ENCODE data around the gene UBAP1. TPM values are rescaled to one million over a fixed set of nuclear protein-coding genes. Genes with fewer than 3 reads are reported as not detected.

UBAP1 gene
- total and polyA plus RNA-seq, 9 of the 15 experiments (the other 6 are each of a cell fraction or from before 2014, with no cell fraction given) = 1.3 to 33.4 (median 16.5) TPM

GRCh38 chr9:34158362-34158869 lies 20.4 kb upstream of the UBAP1 start (continued):
- TF ChIP-seq MGA (IDR thresholded peaks at IDR 0.05) = no peak
- no peak for TF ChIP-seq UBTF (IDR thresholded peaks at IDR 0.05; ENCODE audit: borderline replicate concordance in 1 of 2, low read depth in 2 of 2, low read length in 2 of 2)
- peak; percentile 15; the same call in 1 of the 2 replicates for TF ChIP-seq ZNF766 (CRISPR knock-in tag; conservative IDR thresholded peaks at IDR 0.05)
- TF ChIP-seq SETDB1 (IDR thresholded peaks at IDR 0.05; ENCODE audit: low read length) = no peak
- TF ChIP-seq ZNF175 (CRISPR knock-in tag; IDR thresholded peaks at IDR 0.05; ENCODE audit: low read depth) = 0 out of 2 replicates have a peak, but pooled peaks have one; percentile 39
- TF ChIP-seq FOXP1 (CRISPR knock-in tag; IDR thresholded peaks at IDR 0.05) = peak; percentile 90
- TF ChIP-seq ZNF77 (CRISPR knock-in tag; IDR thresholded peaks at IDR 0.05) = no peak
- no peak for TF ChIP-seq OTX1 (CRISPR knock-in tag; IDR thresholded peaks at IDR 0.05)
- TF ChIP-seq MNT (conservative IDR thresholded peaks at IDR 0.05) = peak in 1 of 2 experiments; percentile 49; a peak in 2 of 4 replicates
- TF ChIP-seq ZNF668 (CRISPR knock-in tag; IDR thresholded peaks at IDR 0.05) = no peak
- TF ChIP-seq EP400 (IDR thresholded peaks at IDR 0.05) = peak; percentile 48
